Erythroblast (primary cell): ENCODE measurements around the gene TPM2.

Experiments used
- DNase-seq, 2 experiments: peaks; one replicate each; lab custom pipeline; 2025; lab: John Stamatoyannopoulos, UW
- GATA1 ChIP-seq: IDR thresholded peaks from 2 replicates; pipeline ENCODE4 v1.6.1; 2011; ENCODE audit warnings: low read depth, mild to moderate bottlenecking, control low read depth, low read length, moderate library complexity
- POLR2A ChIP-seq: IDR thresholded peaks from 2 replicates; pipeline ENCODE4 v1.6.1; 2011; ENCODE audit warnings: mild to moderate bottlenecking, low read length

The TPM2 gene

GRCh38 chr9:35728041-35728971 is 38.6 kb upstream of the TPM2 start:
- DNase-seq: peak; percentile 82 to 95
- TF ChIP-seq GATA1 (no peak), POLR2A (peak; percentile 47)

GRCh38 chr9:35727676-35728040 is 37.9 kb upstream of the TPM2 start:
- DNase-seq: peak; percentile 69 to 82
- no peak for TF ChIP-seq GATA1
- TF ChIP-seq POLR2A: no peak

DNA sequence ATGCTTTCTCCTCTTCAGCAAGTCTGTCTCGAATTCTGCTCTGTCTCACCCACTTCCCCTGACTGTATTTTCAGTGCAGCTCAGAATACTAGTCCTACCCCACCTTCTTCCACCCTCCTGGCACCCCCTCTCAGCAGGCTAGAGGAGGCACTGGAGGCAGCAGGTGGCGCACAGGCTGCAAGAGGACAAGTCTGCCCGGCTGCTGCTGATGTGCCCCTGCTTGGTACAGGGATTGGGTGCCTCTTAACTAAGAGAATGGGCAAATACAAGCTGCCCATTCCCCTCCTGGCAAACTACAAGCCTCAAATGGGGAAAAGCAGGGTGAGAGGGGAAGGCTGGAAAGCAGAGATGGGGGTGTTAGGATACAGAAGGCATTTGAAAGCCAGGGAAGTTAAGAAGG is 37.2 kb upstream of the TPM2 start:
- no peak for TF ChIP-seq GATA1
- TF ChIP-seq POLR2A: no peak
- peak; percentile 64 to 74 for DNase-seq

DNA sequence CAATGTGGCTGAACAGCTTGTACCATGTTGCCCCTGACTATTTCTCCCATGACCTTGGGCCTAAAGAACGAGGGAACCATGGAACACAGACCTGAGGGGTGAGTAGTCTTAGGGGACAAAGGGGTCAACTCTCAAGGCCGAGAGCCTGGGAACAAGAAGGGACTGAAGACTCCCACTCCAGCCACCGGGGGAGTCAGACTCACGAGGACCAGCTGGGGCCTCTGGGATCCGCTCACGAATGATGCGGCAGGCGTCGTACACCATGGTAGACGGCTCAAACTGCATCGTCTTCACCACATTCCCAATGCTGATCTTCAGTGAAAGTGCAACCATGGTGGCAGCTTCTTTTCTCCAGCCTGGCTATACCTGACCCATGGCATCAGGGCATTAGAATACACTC is 35.6 kb upstream of the TPM2 start:
- peak in 1 of 2 experiments; percentile 13 for DNase-seq
- TF ChIP-seq POLR2A (no peak), GATA1 (no peak)

GRCh38 chr9:35723908-35724307 is 34.2 kb upstream of the TPM2 start:
- no peak for DNase-seq
- TF ChIP-seq POLR2A (no peak), GATA1 (no peak)

- no peak for DNase-seq
- TF ChIP-seq GATA1: no peak
- no peak for TF ChIP-seq POLR2A
These were observed 33.7 kb upstream of the TPM2 start for GRCh38 chr9:35723426-35723825.

DNA sequence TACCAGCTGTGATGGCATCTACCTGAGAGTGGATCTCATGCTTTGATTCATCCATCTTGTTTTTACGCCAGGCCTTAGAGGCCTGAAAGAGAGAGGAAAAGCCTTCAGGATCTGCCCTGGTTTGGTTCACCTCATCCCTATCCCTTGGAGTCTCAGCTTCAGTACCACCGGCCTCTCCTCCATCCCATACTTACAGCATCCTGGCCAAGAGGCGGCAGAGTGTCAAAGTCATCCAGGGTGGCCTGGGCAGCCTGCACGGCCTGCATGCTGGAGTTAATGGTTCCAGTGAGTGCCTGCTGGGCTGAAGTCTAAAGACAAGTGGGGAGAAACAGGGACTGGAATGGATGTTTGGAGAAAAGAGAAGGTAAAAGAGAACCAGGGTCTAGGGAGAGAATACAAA is 29.8 kb upstream of the TPM2 start:
- TF ChIP-seq GATA1: no peak
- no peak for TF ChIP-seq POLR2A
- DNase-seq: no peak

DNA sequence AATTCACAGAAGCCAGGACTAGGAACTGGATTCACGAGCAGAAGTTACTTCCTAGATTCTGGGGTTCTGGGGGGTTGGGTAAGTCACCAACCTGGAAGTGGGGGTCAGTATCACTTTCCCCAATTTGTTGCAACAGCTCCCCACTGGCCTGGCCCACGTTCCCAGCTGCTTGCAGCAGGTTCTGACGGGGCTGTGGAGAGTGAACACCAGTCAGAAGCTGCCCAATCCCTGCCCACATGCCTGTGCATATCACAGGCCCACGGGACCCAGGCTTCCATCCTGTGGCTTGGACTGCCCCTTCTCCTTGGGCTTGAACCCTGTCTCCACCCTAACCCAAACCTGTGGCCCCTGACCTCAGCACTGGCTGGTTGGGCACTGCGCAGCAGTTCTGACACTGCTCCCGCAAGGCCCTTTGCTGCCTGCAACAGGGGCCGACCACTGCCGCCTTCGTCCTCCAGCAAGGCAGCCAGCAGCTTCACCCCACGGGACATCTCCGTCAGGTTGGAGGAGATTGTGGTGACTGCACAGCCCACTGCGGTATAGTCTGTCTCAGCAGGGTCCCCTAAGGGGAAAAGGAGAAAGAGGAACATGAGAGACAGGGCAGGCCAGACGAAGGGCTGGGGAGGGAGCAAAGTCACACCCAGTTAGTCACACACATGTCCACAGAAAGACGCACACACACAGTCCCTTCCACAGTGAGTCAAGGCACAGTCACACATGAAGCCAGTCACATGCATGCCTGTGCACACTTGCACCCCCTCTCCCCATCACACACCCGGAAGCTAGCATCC is 29.2 kb upstream of the TPM2 start:
- no peak for DNase-seq
- no peak for TF ChIP-seq POLR2A
- TF ChIP-seq GATA1: no peak

GRCh38 chr9:35717132-35717870 is 27.6 kb upstream of the TPM2 start:
- no peak for DNase-seq
- TF ChIP-seq GATA1: no peak
- TF ChIP-seq POLR2A: no peak

DNA sequence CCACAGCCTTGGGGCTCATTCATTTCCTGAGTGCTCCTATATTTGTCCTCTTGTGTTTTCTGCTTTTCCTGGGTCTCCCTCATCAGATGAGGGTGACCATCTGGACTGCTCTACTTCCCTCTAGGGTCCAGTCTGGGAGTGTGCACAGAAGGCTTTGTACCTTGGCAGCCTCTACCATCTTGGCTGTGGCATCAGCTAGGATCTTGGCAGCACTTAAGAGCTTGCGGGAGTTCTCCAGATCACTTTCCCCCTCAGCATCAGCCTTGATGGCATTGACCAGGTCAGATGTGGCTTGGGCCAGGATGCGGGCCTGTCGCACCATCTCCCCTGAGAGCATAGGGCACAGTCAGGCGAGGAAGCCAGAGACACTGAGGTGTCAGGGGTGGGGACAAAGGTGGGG is 26.5 kb upstream of the TPM2 start:
- no peak for DNase-seq
- TF ChIP-seq GATA1 (no peak), POLR2A (no peak)

GRCh38 chr9:35714579-35715252 is 25.0 kb upstream of the TPM2 start:
- TF ChIP-seq POLR2A: no peak
- TF ChIP-seq GATA1: no peak
- DNase-seq: no peak

- DNase-seq: no peak
- no peak for TF ChIP-seq POLR2A
- no peak for TF ChIP-seq GATA1
These were observed 24.4 kb upstream of the TPM2 start for GRCh38 chr9:35714123-35714522.

DNA sequence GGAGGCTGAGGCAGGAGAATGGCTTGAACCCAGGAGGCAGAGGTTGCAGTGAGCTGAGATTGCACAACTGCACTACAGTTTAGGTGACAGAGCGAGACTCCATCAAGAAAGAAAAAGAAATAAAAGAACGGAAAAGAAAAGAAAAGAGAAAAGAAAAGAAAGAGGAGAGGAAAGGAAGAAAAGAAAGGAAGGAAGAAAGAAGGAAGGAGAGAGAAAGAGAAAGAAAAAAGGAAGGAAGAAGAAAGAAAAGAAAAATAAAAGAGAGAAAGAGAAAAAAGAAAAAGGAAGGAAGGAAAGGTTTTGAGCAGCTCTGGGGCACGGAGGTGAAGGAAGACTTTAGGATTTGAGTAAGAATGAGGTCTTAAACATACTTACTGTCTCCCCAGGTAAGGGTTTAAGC is 23.9 kb upstream of the TPM2 start:
- no peak for TF ChIP-seq GATA1
- no peak for TF ChIP-seq POLR2A
- no peak for DNase-seq

DNA sequence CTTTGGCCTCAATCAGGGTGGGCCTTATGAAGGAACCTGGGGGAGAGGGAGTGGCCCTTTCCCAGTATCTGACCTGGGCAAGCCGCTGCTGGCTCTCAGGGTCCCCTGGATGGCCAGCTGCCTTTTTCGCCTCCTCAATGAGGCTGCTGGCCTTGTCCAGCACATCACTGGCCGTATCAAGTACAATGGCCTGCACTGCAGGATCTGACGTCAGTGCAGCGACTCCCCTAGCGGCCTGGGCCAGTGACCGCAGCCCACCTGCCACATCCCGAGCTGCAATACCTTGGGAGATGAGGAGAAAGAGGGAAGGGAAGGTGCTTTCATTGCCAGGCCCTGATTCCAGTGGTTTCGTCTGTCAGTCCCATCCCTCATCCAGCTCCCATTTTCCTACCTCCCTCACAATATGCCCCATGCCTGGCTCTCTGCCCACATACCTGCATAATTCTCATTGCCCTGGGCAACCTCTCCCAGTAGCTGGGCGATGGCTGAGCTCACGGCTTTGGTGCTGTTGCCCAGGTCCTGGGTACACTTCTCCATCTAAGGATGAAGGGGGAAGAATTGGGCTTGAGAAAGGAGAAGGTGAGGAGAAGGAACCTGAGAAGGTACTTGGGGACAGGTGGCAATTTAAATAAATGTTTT is 23.2 kb upstream of the TPM2 start:
- DNase-seq: no peak
- TF ChIP-seq POLR2A (no peak), GATA1 (no peak)
